Measurements from ENCODE around the gene MAZ. TPM values are rescaled to one million over a fixed set of nuclear protein-coding genes. Genes with fewer than 3 reads are reported as not detected.

The MAZ gene
- polyA plus RNA-seq, 1 experiment = 58.4 TPM

- peak overlapping the region; percentile 11 for H3K27ac ChIP-seq (ENCODE audit: low read depth, low read length)
- H3K4me3 ChIP-seq (ENCODE audit: low read depth, low read length) = peak overlapping the region; percentile 83
- POLR2A ChIA-PET = no interaction called here
- no peaks in the 10 kb centered on the region for H3K27me3 ChIP-seq (ENCODE audit: control insufficient read depth, insufficient read depth, low read length)
- CTCF ChIA-PET = no interaction called here
- TF ChIP-seq CTCF (IDR thresholded peaks at IDR 0.05; ENCODE audit: low read depth, low read length) = no peak
- DNase-seq (ENCODE audit: low read depth, low spot score) = no peak
- no peaks in the 10 kb centered on the region; the same call in 1 of the 2 replicates for H3K9me3 ChIP-seq (ENCODE audit: control insufficient read depth, insufficient read depth, low read length)
These were observed 8.3 kb downstream of the MAZ start for GRCh38 chr16:29814592-29814991.

- Histone ChIP-seq H3K27ac (ENCODE audit: low read depth, low read length) (peak overlapping the region; percentile 80), H3K9me3 (ENCODE audit: control insufficient read depth, insufficient read depth, low read length) (no peaks in the 10 kb centered on the region; the same call in 1 of the 2 replicates), H3K27me3 (ENCODE audit: control insufficient read depth, insufficient read depth, low read length) (no peaks in the 10 kb centered on the region), H3K4me3 (ENCODE audit: low read depth, low read length) (peak overlapping the region; percentile 83)
- no peak for TF ChIP-seq CTCF (IDR thresholded peaks at IDR 0.05; ENCODE audit: low read depth, low read length)
- ChIA-PET POLR2A (interaction anchor here (0.6 to 2.3 kb wide), 10 partner anchors 8 to 835 kb away, joined by 3 to 14 read pairs (median 6); partner anchors contain the start of genes ALDOA, ASPHD1, KCTD13 and KIF22), CTCF (interaction anchor here (0.6 to 5.6 kb wide), 10 partner anchors 7 to 136 kb away, joined by 3 to 41 read pairs (median 6); no protein-coding TSS in a partner anchor)
- DNase-seq (ENCODE audit: low read depth, low spot score) = no peak
These were observed 8.8 kb downstream of the MAZ start for GRCh38 chr16:29815032-29815721.

- TF ChIP-seq CTCF (IDR thresholded peaks at IDR 0.05; ENCODE audit: low read depth, low read length) = peak; percentile 85
- peak within 1 kb of the TSS; percentile 83 for H3K4me3 ChIP-seq (ENCODE audit: low read depth, low read length)
- ChIA-PET POLR2A (interaction anchor here (0.5 to 2.3 kb wide), 12 partner anchors 9 to 834 kb away, joined by 3 to 14 read pairs (median 5); partner anchors contain the start of genes ALDOA, ASPHD1, KCTD13 and KIF22), CTCF (interaction anchor here (0.6 to 5.6 kb wide), 11 partner anchors 8 to 137 kb away, joined by 3 to 41 read pairs (median 6); no protein-coding TSS in a partner anchor)
- H3K27me3 ChIP-seq (ENCODE audit: control insufficient read depth, insufficient read depth, low read length) = no peaks in the 10 kb centered on the region
- peak within 1 kb of the TSS; percentile 80 for H3K27ac ChIP-seq (ENCODE audit: low read depth, low read length)
- no peaks in the 10 kb centered on the region; the same call in 1 of the 2 replicates for H3K9me3 ChIP-seq (ENCODE audit: control insufficient read depth, insufficient read depth, low read length)
- peak; percentile 100 for DNase-seq (ENCODE audit: low read depth, low spot score)
These were observed 9.7 kb downstream of the MAZ start, which contains the start of gene PAGR1 for GRCh38 chr16:29815793-29816693. Gene PAGR1 (plus strand): TSS chr16:29816152. CDS start chr16:29816526, 374 bp downstream.

- POLR2A ChIA-PET = interaction anchor here (0.5 to 2.3 kb wide), 6 partner anchors 9 to 288 kb away, joined by 4 to 14 read pairs (median 8); partner anchors contain the start of gene KIF22
- Histone ChIP-seq H3K27me3 (ENCODE audit: control insufficient read depth, insufficient read depth, low read length) (no peaks in the 10 kb centered on the region), H3K4me3 (ENCODE audit: low read depth, low read length) (peak overlapping the region; percentile 83), H3K9me3 (ENCODE audit: control insufficient read depth, insufficient read depth, low read length) (no peaks in the 10 kb centered on the region; the same call in 1 of the 2 replicates), H3K27ac (ENCODE audit: low read depth, low read length) (peak overlapping the region; percentile 80)
- CTCF ChIA-PET = interaction anchor here (0.7 to 5.6 kb wide), 3 partner anchors 9 to 85 kb away, joined by 3 to 41 read pairs (median 13); no protein-coding TSS in a partner anchor
- DNase-seq (ENCODE audit: low read depth, low spot score) = no peak
- TF ChIP-seq CTCF (IDR thresholded peaks at IDR 0.05; ENCODE audit: low read depth, low read length) = peak; percentile 37
These were observed 10.5 kb downstream of the MAZ start for GRCh38 chr16:29816694-29817441.

Data from AG04450 (cell line).